H9 (cell line): Measurements from ENCODE around the gene RHEX. TPM values are rescaled to one million over a fixed set of nuclear protein-coding genes. Genes with fewer than 3 reads are reported as not detected.

Experiments
- DNase-seq: peaks from one replicate; pipeline ENCODE4 v3.0.0-alpha.2; 2017
- H2AFZ ChIP-seq: one replicate; pipeline ENCODE4 v1.6.1; 2013; ENCODE audit warnings: mild to moderate bottlenecking, low read length, control low read depth, moderate library complexity
- H2AK5ac ChIP-seq: 2 replicates; pipeline ENCODE4 v1.6.1; 2013; ENCODE audit warnings: low read length, control low read depth, mixed read lengths; ENCODE audit not compliant: insufficient read length
- H2BK120ac ChIP-seq: one replicate; pipeline ENCODE4 v1.6.1; 2013; ENCODE audit warnings: low read depth, mild to moderate bottlenecking, low read length, control low read depth, inconsistent platforms; ENCODE audit not compliant: poor library complexity, severe bottlenecking
- H2BK12ac ChIP-seq: 2 replicates; pipeline ENCODE4 v1.6.1; 2013; ENCODE audit warnings: low read length, control low read depth, mixed read lengths, low read depth; ENCODE audit not compliant: insufficient read length
- H2BK15ac ChIP-seq: 2 replicates; pipeline ENCODE4 v1.6.1; 2013; ENCODE audit warnings: low read depth, low read length, control low read depth
- H2BK20ac ChIP-seq: one replicate; pipeline ENCODE4 v1.6.1; 2013; ENCODE audit warnings: low read depth, mild to moderate bottlenecking, low read length, control low read depth, inconsistent platforms; ENCODE audit not compliant: poor library complexity, severe bottlenecking
- H2BK5ac ChIP-seq: 2 replicates; pipeline ENCODE4 v1.6.1; 2013; ENCODE audit warnings: low read length, control low read depth, mixed read lengths; ENCODE audit not compliant: insufficient read length
- H3K14ac ChIP-seq: 2 replicates; pipeline ENCODE4 v1.6.1; 2013; ENCODE audit warnings: low read length, control low read depth; ENCODE audit not compliant: insufficient read depth
- H3K18ac ChIP-seq: 2 replicates; pipeline ENCODE4 v1.6.1; 2013; ENCODE audit warnings: low read depth, mild to moderate bottlenecking, mixed read lengths, low read length, control low read depth; ENCODE audit not compliant: insufficient read length
- H3K23ac ChIP-seq: 2 replicates; pipeline ENCODE4 v1.6.1; 2013; ENCODE audit warnings: low read length, control low read depth, mixed read lengths, low read depth; ENCODE audit not compliant: insufficient read length
- H3K23me2 ChIP-seq: 2 replicates; pipeline ENCODE4 v1.6.1; 2013; ENCODE audit warnings: low read depth, mild to moderate bottlenecking, mixed read lengths, low read length, control low read depth; ENCODE audit not compliant: insufficient read length, poor library complexity, severe bottlenecking
- H3K27ac ChIP-seq: 2 replicates; pipeline ENCODE4 v1.5.1; 2013; ENCODE audit warnings: low read length, control low read depth, mixed read lengths, low read depth; ENCODE audit not compliant: insufficient read length
- H3K27me3 ChIP-seq: 2 replicates; pipeline ENCODE4 v1.6.1; 2013; ENCODE audit warnings: low read length, control low read depth, inconsistent platforms; ENCODE audit not compliant: insufficient read depth
- H3K4ac ChIP-seq: 2 replicates; pipeline ENCODE4 v1.6.1; 2013; ENCODE audit warnings: low read depth, mild to moderate bottlenecking, control low read depth, inconsistent platforms, low read length, moderate library complexity
- H3K4me1 ChIP-seq: 2 replicates; pipeline ENCODE4 v1.6.1; 2013; ENCODE audit warnings: low read length, control low read depth, inconsistent platforms; ENCODE audit not compliant: insufficient read depth
- H3K4me2 ChIP-seq: 2 replicates; pipeline ENCODE4 v1.6.1; 2013; ENCODE audit warnings: low read length, control low read depth, mixed read lengths; ENCODE audit not compliant: insufficient read length, insufficient read depth
- H3K56ac ChIP-seq: 2 replicates; pipeline ENCODE4 v1.6.1; 2013; ENCODE audit warnings: low read depth, mild to moderate bottlenecking, mixed read lengths, low read length, control low read depth; ENCODE audit not compliant: insufficient read length
- H3K79me1 ChIP-seq: 2 replicates; pipeline ENCODE4 v1.6.1; 2013; ENCODE audit warnings: low read depth, mild to moderate bottlenecking, moderate library complexity, low read length, control low read depth, inconsistent platforms; ENCODE audit not compliant: insufficient read depth, poor library complexity, severe bottlenecking
- H3K79me2 ChIP-seq: 2 replicates; pipeline ENCODE4 v1.6.1; 2013; ENCODE audit warnings: low read length, control low read depth, inconsistent platforms; ENCODE audit not compliant: insufficient read depth
- H3K9ac ChIP-seq: 2 replicates; pipeline ENCODE4 v1.6.1; 2013; ENCODE audit warnings: low read length, control low read depth, mixed read lengths; ENCODE audit not compliant: insufficient read length; ENCODE audit errors: extremely low read depth
- H3K9me3 ChIP-seq: one replicate; pipeline ENCODE4 v1.6.1; 2013; ENCODE audit warnings: low read depth, low read length, inconsistent platforms; ENCODE audit not compliant: control insufficient read depth
- H3T11ph ChIP-seq: one replicate; pipeline ENCODE4 v1.6.1; 2013; ENCODE audit warnings: mild to moderate bottlenecking, low read length, control low read depth, inconsistent platforms
- H4K20me1 ChIP-seq: one replicate; pipeline ENCODE4 v1.6.1; 2013; ENCODE audit not compliant: control insufficient read depth, insufficient read length, insufficient read depth
- H4K5ac ChIP-seq: 2 replicates; pipeline ENCODE4 v1.6.1; 2013; ENCODE audit warnings: low read depth, mild to moderate bottlenecking, mixed read lengths, low read length, control low read depth; ENCODE audit not compliant: insufficient read length
- H4K8ac ChIP-seq: replicated peaks from 2 replicates; pipeline ENCODE4 v1.6.1; 2013; ENCODE audit warnings: low read length, control low read depth, mixed read lengths, low read depth; ENCODE audit not compliant: insufficient read length
- H4K91ac ChIP-seq: 2 replicates; pipeline ENCODE4 v1.6.1; 2013; ENCODE audit warnings: low read depth, mild to moderate bottlenecking, moderate library complexity, mixed read lengths, low read length, control low read depth; ENCODE audit not compliant: insufficient read length
- H3K27ac Mint-ChIP-seq, 3 experiments: 2 replicates in 2 of 3; 3 replicates in 1 of 3; pipeline ENCODE4 v1.8.0; 2020 to 2021; ENCODE audit warnings: mixed read lengths in 3 of 3, mild to moderate bottlenecking in 1 of 3, moderate library complexity in 1 of 3
- H3K27me3 Mint-ChIP-seq: 2 replicates; pipeline ENCODE4 v1.8.0; 2021; ENCODE audit warnings: low read depth, mild to moderate bottlenecking, moderate library complexity, mixed read lengths
- H3K36me3 Mint-ChIP-seq, 3 experiments: 2 replicates in 2 of 3; 3 replicates in 1 of 3; pipeline ENCODE4 v1.8.0; 2020 to 2021; ENCODE audit warnings: low read depth in 3 of 3, mixed read lengths in 3 of 3; ENCODE audit not compliant: insufficient read depth in 1 of 3
- H3K4me1 Mint-ChIP-seq, 2 experiments: 2 replicates each; pipeline ENCODE4 v1.8.0; 2020; ENCODE audit warnings: mixed read lengths in 2 of 2
- H3K4me3 Mint-ChIP-seq, 2 experiments: 2 replicates in 1 of 2; 3 replicates in 1 of 2; pipeline ENCODE4 v1.8.0; 2020 to 2021; ENCODE audit warnings: mild to moderate bottlenecking in 2 of 2, mixed read lengths in 2 of 2, moderate library complexity in 1 of 2
- H3K9me3 Mint-ChIP-seq, 2 experiments: 2 replicates in 1 of 2; 3 replicates in 1 of 2; pipeline ENCODE4 v1.8.0; 2020; ENCODE audit warnings: mild to moderate bottlenecking in 2 of 2, mixed read lengths in 2 of 2, moderate library complexity in 1 of 2
- WGBS: extraction: QIAGEN DNeasy Blood & Tissue Kit; methylation state at CpG from one replicate; pipeline ENCODE4 v1.1.7; 2013; ENCODE audit warnings: missing lambda C conversion rate, low lambda C conversion rate, mixed read lengths; ENCODE audit not compliant: insufficient read length; ENCODE audit errors: extremely low coverage; 5-methylcytosine and 5-hydroxymethylcytosine counted together
- total RNA-seq: library from RNA; stranded (reverse); gene quantifications from 2 replicates; pipeline ENCODE4 v1.2.1, GENCODE V29; 2021
- TF ChIP-seq, protein P1 (sequence below): fragments of 200-600 bp; sonication (generic); conservative IDR thresholded peaks from 3 replicates; pipeline ENCODE4 v1.8.0; 2021; ENCODE audit warnings: antibody characterized with exemption, mild to moderate bottlenecking

Gene RHEX
- total RNA-seq, 1 experiment from 2014 or later: not detected

DNA sequence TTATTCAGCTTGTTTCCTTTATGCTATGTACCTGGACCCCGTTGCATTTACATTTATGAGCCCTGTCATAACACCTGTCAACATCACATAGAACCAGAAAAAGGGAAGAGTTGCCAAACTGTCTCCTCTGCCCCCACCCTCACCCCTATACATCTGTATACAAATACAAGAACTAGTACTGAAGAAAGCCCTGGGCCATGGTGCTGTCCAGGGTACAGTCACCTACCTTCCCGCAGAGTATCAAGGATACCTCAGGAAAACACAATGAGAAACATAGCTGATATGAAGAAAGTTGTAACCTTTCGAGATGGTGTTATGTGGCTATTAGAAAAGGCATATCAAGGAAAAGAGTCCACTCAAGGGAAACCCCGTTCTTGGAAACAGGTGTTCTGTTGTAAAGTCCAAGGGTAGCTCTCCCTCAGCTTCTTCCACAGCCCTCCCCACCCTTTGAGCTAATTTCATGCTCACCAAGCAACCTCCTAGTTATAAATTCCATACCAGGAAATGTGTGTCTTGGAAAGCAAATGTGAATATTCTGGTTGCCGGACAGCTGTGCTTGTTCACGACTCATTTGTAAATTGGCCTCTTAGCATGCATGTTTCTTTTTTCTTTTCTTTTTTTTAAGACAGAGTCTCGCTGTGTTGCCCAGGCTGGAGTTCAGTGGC, 80.9 kb downstream of the RHEX start:
- Mint-ChIP-seq H3K4me3 (no peak overlapping the region), H3K9me3 (no peaks in the 10 kb centered on the region), H3K4me1 (peaks cover 3 to 6% of the 10 kb centered on the region in 2 experiments), H3K36me3 (no peaks in the 10 kb centered on the region), H3K27me3 (peaks cover 3% of the 10 kb centered on the region), H3K27ac (no peak overlapping the region)
- WGBS: no CpG with 5 or more reads among the region's 7 CpGs
- Histone ChIP-seq H4K5ac (no peak overlapping the region), H3K9ac (no peak overlapping the region), H3K79me1 (no peaks in the 10 kb centered on the region), H3K27me3 (no peaks in the 10 kb centered on the region), H2AK5ac (no peak overlapping the region), H2AFZ (no peak overlapping the region), H3K4me1 (no peaks in the 10 kb centered on the region), H4K8ac (no peak overlapping the region), H2BK120ac (no peak overlapping the region), H3K4ac (no peak overlapping the region), H2BK5ac (no peak overlapping the region), H3K18ac (no peak overlapping the region), H3T11ph (no peak overlapping the region), H3K4me2 (no peak overlapping the region), H3K56ac (no peak overlapping the region), H3K79me2 (no peaks in the 10 kb centered on the region), H4K20me1 (no peaks in the 10 kb centered on the region), H3K23ac (no peak overlapping the region), H2BK15ac (no peak overlapping the region), H3K23me2 (no peaks in the 10 kb centered on the region), H4K91ac (no peak overlapping the region), H3K9me3 (no peaks in the 10 kb centered on the region), H2BK12ac (no peak overlapping the region), H3K14ac (no peak overlapping the region), H2BK20ac (no peak overlapping the region), H3K27ac (no peak overlapping the region)
- TF ChIP-seq, protein P1, sequence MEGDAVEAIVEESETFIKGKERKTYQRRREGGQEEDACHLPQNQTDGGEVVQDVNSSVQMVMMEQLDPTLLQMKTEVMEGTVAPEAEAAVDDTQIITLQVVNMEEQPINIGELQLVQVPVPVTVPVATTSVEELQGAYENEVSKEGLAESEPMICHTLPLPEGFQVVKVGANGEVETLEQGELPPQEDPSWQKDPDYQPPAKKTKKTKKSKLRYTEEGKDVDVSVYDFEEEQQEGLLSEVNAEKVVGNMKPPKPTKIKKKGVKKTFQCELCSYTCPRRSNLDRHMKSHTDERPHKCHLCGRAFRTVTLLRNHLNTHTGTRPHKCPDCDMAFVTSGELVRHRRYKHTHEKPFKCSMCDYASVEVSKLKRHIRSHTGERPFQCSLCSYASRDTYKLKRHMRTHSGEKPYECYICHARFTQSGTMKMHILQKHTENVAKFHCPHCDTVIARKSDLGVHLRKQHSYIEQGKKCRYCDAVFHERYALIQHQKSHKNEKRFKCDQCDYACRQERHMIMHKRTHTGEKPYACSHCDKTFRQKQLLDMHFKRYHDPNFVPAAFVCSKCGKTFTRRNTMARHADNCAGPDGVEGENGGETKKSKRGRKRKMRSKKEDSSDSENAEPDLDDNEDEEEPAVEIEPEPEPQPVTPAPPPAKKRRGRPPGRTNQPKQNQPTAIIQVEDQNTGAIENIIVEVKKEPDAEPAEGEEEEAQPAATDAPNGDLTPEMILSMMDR: no peak
- DNase-seq: no peak
